Cerebellar nuclear complex (tissue), 1 donor: ENCODE measurements around the gene PTPN7.
"Not testable (repeated sequence)": the region's sequence is repeated elsewhere in the genome, so short reads cannot be mapped to it uniquely, and the experiment has no call there.

Source experiments
- DNase-seq, 2 experiments: peaks; one replicate each; lab custom pipeline; 2025; lab: John Stamatoyannopoulos, UW

The PTPN7 gene

GRCh38 chr1:202152399-202152798 is 8.0 kb downstream of the PTPN7 start:
- DNase-seq: no peak

GRCh38 chr1:202151045-202151444 is 9.4 kb downstream of the PTPN7 start:
- no peak for DNase-seq

DNA sequence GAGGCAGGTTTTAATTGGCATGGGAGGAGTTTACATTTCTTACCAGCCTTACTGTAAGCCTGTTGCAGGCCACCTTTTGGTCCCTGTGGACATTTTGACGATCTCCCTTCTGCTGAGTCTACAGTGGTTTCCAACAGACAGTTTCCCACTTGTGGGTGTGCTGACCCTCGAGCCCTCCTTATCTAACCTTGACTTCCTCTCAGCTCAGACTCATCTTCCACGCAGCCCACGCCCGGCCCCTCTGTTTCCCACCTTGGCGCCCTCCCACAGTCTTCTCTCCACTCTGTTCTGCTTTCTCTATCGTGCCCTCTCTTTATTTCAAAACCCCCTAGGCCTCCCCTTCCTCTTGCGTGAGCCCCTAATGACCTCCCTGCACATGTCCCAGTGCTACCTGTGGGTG is 9.8 kb downstream of the PTPN7 start:
- no peak for DNase-seq

GRCh38 chr1:202150187-202150586 is 10.2 kb downstream of the PTPN7 start:
- no peak for DNase-seq

DNA sequence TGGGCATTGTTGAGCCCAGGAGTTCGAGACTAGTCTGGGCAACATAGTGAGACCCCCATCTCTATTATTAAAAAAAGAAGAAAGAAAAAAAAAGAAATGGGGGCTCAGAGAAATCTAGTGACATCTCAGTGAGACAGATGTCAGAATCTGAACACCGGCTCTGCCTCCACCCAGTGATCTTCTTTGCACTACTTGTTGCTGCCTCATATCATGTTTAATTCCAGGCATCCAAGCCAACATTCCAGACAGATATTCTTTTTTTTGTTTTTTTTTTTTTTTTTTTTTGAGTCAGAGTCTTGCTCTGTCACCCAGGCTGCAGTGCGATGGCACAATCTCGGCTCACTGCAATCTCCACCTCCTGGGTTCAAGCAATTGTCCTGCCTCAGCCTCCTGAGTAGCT is 10.8 kb downstream of the PTPN7 start:
- DNase-seq: no peak

DNA sequence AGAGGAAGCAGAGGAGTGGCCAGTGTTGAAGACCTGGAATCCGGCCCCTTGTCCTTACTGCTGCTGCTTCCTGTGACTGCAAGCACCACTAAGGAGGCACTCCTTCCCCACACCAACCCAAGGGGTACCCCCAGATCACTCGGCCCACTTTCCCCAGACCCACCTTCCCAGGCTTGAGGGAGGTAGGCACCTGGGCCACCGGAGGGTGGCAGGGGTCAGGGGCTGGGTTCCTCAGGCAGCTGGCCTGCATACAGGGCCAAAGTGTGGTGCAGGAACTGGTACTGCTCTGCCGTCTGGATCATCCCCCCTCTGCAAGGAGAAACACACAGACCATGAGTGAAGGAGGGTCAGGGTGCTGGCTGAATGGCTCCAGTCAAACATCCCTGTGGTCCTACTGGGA is 12.0 kb downstream of the PTPN7 start:
- no peak for DNase-seq

DNA sequence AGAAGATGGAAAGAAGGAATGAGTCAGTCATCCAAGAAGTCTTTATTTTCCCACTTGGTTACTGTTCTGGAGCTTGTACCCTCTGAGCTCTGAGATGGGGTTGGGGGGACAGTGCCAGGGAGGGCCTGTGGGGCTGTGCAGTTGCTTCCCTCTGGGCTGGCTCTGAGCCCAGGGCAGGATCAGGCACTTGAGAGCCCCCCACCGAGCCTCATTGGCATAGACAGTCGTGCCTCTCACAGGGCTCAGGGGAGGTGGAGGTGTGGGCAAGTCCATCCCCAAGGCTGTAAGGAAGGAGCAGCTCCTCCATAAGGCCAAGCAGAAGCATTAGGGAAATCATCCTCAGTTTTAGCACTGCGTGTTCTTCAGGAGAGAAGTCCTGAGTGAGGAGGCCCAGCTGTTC is 13.4 kb downstream of the PTPN7 start:
- no peak for DNase-seq

GRCh38 chr1:202146279-202146678 is 14.1 kb downstream of the PTPN7 start:
- no peak for DNase-seq

DNA sequence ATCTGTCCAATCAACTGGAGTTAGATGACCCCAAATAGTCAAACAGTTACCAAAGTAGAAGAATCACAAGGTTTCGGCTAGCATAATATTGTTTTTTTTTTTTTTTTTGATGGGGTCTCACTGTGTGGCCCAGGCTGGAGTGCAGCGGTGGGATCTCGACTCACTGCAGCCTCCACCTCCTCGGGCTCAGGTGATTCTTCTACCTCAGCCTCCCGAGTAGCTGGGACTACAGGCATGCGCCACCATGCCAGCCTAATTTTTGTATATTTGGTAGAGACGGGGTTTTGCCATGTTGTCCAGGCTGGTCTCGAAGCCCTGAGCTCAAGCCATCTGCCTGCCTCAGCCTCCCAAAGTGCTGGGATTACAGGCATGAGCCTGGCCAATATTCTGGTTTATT is 14.7 kb downstream of the PTPN7 start:
- not testable (repeated sequence) for DNase-seq

GRCh38 chr1:202145068-202145743 is 15.2 kb downstream of the PTPN7 start:
- DNase-seq: no peak

DNA sequence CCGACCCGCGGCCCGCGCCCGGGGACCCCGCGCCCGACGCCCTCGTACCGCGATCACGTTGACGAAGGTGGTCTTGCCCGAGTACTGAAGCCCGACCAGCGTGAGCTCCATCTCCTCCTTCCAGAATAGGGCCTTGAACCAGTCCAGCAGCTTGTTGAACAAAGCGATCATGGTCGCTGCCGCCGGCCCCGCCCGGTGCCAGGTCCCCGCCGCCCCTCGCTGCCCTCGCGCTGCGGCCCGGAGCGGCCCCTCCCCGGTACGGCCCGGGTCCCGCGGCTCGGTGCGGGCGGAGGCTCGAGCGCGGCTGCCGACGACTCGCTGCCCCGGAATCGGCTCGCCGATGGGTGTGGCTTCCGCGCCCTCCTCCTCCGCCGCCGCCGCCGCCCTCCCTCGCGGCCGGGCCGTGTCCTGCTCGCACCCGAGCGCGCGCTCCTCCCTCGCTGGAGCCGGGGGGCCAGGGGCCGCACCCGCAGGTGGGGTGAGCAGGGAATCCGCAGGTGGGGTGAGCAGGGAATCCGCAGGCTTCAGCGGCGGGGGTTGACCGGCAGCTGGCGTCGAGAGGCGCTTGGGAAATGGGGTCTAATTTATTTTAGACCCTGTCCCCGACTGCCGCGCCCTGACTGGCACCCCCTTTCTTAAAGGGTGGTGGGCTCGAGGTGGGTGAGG is 15.9 kb downstream of the PTPN7 start, which contains the start of gene ARL8A:
TSS of gene ARL8A (minus strand) at position 336 of the 666 bp plus-strand sequence. CDS start at position 171, 165 bp downstream.
- no peak for DNase-seq

DNA sequence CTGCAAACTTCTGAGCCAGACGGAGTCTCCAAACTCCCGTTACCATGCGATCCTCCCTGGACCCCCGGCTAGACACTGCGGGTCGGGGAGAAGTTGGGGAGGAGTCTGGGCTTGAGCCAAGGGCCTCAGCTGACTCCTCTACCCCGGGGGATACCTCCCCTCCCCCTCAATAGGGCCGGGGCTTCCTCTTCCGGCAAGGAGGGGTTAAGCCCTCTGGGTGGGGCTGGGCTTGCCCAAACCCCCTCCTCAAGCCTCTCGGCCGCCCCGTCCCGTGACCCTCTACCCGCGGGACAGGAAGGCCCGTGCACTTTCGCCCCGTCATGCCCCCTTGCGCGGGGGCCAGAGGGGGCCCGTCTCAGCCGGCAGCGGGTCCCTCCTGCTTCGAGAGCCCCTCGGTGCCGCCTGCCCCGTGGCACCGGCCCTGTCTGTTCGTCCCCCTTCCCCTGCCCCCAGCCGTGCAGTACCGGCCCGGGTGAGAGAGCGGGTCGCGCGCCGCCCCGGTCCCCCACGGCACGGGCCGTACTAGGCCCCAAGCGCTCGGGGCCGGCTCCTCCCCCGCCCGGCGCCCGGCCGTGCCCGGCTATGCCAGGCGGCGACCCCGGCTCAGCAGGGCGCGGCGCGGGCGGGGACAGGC is 16.5 kb downstream of the PTPN7 start:
- no peak for DNase-seq

GRCh38 chr1:202143011-202143767 is 17.2 kb downstream of the PTPN7 start:
- DNase-seq: no peak

DNA sequence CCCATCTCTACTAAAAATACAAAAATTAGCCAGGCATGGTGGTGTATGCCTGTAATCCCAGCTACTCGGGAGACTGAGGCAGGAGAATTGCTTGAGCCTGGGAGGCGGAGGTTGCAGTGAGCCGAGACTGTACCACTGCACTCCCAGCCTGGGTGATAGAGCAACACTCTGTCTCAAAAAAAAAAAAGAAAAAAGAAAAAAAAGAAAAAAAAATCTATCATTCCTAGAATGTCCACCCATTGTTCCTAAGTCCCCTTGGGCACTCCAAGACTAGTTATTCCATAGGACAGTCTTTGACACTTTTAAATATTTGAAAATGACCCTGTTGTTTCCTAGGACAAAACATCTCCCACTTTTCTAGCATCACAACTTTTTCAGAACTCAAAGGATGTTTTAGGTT is 18.9 kb downstream of the PTPN7 start:
- not testable (repeated sequence) for DNase-seq

DNA sequence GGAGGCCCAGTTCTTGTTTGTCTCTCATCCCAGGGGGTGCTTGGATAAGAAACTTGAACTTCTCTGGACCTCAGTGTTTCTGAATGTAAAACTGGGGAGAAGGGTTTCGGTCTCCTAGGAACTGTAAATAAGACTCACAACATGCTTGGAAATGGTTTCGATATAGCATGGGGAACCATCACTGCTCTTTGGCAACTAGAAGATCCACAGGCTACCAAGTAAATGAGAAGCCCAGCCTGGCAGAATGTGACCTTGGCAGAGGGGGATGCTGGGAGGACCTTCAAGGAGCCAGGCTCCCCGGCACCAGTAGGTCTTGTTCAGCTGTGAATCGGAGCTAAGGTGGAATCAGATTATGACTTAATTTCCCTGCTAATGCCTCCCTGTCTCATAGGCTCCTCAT is 19.6 kb downstream of the PTPN7 start:
- no peak for DNase-seq

DNA sequence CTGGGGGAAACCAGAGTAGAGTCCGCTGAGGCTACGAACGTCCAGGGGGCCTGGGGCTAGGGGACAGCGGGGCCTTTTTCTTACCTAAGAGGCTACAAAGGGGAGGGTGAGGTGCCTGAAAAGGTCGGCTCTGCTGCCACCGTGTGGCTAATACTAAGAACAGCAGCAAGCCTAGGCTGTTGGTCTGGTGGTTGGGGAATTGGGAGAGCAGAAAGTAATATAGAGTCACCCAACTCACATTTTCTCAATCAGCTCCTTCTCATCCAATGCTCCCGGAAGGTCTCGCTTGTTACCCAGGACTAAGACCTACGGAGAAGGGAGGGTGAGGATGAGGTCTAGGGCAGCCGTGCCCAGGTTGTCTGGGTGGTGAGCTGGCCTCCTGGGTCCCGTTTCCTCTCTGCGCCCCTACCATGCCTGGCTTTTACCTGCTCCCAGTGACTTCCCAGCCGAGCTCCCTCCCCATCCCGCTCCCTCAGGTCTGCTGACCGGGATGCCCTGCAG is 25.1 kb downstream of the PTPN7 start:
- DNase-seq: peak in 1 of 2 experiments; percentile 35

DNA sequence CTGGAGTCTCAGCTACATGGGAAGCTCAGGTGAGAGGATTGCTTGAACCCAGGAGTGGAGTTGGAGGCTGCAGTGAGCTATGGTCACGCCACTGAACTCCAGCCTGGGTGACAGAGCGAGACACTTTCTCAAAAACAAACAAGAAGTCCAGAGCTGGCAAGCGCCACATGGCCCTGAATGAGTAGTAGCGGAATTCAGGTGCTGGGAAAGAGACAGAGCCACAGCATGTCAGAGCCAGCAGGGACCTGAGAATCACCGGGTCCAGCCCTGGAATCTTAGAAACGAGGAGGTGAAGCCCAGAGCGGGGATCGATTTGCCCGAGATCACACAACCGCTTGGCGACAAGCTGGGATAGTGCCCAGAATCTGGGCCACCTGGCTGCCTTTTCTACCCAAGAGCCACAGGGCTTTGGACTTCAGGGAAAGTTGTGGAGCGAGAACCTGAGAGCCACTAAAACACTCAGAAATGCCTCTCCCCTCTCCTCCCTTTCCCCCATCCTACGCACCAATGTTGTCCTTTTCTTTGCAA is 25.7 kb downstream of the PTPN7 start:
- no peak for DNase-seq

DNA sequence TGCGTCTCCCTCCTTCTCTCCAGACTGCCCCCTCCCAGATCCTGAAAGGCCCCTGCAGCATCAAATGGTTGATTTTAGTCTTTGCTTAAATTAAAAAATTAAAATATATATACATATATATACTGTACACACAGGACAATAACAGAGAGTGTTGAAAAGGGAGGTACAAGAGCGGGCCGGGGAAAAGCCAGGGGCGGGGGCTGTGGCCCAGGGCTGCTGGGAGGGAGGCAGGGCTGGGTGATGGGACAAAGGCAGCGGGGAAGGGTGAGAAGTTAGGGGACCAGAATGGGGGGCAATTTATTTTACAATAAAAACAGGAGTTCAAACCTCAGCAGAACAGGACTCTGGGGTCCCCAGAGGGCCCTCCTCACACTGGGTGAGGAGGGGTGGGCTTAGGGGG is 26.4 kb downstream of the PTPN7 start:
- no peak for DNase-seq

GRCh38 chr1:202133496-202133895 is 26.9 kb downstream of the PTPN7 start:
- no peak for DNase-seq

DNA sequence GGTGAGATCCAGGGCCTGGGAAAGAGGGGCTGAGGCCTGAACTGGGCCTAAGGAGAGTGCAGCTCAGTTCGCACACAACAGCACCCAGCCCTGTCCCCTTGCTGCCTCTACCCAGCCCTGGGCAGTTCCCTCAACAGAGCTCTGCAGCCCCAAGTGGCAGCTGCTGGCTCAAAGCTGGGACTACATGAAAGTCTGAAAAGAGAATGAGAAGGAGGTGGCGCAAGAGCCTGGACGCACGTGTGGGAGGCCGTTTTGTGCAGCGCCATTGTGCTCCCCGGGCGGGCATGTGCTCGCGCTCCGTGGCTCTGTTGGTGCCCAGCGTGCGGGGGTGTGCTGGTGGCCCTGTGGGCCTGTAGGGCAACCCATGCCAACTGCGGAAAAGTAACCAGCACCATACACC is 27.4 kb downstream of the PTPN7 start:
- no peak for DNase-seq

DNA sequence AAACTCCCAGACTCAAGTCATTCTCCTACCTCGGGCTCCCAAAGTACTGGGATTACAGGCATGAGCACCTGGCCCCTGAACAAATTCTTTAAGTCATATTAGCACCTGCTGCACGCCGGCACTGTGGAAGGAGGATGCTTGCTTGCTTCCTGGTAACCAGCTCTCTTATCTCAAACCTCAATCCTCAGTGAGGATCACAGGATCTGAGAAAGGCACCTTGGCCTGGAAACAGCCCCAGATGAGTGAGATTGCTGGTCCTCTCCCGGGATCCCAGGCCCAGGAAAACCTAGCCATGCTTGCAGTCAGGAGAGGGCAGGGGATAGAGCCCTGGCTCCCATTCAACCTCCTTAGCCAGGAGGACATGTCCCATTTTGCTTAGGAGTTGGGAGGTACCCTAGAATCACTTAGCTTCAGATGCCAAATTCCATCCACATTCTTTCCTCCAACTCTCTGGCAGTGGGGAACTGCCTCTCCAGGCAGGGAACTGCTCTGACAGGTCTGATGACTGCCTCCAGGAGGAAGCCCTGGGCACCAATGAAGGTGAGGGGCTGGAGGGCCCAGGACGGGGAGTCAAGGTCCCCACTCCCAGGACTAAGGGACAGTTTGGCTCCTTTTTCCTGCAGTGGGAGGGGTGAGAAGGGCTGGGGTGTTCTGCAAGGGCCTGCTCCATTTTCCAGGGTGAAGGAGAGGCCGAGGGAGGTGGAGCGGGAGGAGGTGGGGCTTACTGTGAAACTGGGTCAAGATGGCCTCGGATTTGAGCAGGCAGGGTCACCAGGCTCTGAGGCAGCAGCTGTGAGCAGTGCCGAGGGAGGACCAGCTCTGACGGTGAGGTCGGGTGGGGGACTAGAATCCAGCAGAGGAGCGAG is 28.2 kb downstream of the PTPN7 start:
- DNase-seq: peak in 1 of 2 experiments; percentile 69
